ENCODE data around the gene WEE2.

The WEE2 gene

DNA sequence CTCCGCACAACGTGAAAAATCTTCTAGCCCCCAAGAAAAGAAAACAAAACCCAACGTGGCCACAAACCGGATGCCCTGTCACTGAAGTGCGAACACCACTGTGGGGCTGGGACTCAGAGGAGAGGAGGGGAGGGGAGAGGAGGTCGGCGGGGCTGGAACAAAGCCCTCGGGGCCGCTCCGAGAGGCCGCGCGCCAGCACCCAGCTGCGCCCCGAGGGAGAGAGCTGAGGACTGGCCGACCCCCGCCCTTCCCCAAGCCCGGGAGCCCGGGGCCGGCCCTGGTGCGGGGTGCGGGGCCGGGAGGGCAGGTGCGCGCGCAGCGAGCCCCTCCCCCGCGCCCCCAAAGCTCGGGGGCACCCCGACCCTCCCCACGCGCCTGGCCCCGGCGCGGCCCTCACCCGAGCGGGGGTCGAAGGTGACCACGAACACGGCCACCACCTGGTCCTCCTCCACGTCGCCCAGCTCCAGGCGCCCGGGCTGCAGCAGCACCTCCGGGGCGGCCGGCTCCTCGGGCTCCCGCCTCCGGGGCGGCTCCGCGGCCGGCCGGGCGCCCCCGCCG lies 6.6 kb upstream of the WEE2 start:
- TF ChIP-seq, protein P1, sequence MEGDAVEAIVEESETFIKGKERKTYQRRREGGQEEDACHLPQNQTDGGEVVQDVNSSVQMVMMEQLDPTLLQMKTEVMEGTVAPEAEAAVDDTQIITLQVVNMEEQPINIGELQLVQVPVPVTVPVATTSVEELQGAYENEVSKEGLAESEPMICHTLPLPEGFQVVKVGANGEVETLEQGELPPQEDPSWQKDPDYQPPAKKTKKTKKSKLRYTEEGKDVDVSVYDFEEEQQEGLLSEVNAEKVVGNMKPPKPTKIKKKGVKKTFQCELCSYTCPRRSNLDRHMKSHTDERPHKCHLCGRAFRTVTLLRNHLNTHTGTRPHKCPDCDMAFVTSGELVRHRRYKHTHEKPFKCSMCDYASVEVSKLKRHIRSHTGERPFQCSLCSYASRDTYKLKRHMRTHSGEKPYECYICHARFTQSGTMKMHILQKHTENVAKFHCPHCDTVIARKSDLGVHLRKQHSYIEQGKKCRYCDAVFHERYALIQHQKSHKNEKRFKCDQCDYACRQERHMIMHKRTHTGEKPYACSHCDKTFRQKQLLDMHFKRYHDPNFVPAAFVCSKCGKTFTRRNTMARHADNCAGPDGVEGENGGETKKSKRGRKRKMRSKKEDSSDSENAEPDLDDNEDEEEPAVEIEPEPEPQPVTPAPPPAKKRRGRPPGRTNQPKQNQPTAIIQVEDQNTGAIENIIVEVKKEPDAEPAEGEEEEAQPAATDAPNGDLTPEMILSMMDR (IDR thresholded peaks at IDR 0.05; ENCODE audit: insufficient read depth, low read length, missing control alignments) = no peak
- H3K4me3 ChIP-seq (ENCODE audit: low read depth, low read length) = peak overlapping the region; percentile 68
- CTCF ChIA-PET = interaction anchor here (0.9 to 5.5 kb wide), 2 partner anchors 12 to 36 kb away, joined by 4 to 35 read pairs; partner anchors contain the start of gene SSBP1
- POLR2A ChIA-PET = no interaction called here
- no peak for DNase-seq (ENCODE audit: low read depth, low spot score)

DNA sequence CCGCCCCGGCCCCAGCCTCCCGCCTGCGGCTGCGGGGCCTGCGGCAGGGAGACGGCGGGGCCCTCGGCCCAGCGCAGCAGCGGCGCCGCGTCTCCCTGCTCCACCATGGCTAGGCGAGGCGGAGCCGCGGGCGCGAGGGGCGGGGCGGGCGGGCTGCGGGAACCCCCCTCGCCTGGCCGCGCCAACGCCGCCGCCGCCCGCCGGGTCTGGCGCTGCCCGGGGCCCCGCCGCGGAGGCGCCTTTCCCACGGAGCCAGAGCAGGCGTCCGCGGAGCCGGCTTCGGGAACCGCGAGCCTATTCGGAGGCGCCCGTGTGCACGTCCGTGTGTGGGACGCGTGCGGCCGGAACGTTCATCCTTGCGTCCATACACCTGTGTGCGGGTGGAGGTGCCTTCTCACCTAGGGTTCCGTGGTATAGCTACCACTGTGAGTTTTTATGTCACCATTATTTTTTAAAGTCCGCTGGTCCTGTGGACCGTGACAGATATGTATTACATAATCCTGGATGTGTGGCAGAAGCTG lies 6.0 kb upstream of the WEE2 start, which contains the start of gene DENND11:
Gene DENND11, minus strand, starts transcription at position 120 of the 521 bp plus-strand sequence. Its CDS starts 13 bp downstream, at position 107.
- CTCF ChIA-PET = interaction anchor here (0.9 to 5.5 kb wide), 3 partner anchors 36 to 88 kb away, joined by 3 to 35 read pairs (median 3); partner anchors contain the start of genes SSBP1 and TAS2R5
- TF ChIP-seq, protein P1 (IDR thresholded peaks at IDR 0.05; ENCODE audit: insufficient read depth, low read length, missing control alignments) = no peak
- POLR2A ChIA-PET = no interaction called here

DNA sequence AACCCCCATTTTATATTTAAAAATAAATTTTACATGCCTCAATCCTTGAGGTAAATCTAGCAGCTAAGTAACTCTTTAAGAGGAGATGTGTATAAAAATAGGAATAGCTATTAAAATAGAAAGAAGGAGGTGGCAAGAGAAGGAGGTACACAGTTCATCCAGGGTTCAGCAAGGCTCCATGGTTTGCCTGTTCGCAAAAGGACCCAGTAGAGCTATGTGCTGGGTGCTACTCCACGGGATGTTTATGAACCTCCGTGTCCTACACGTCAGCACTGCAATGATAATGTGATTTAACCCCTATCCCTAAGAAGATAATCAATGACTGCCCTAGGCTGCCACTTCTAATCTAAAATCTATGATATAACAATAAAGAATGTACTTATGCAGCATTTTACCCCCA lies 5.3 kb upstream of the WEE2 start:
- ChIA-PET CTCF (interaction anchor here (0.9 to 5.5 kb wide), 3 partner anchors 35 to 87 kb away, joined by 3 to 35 read pairs (median 3); partner anchors contain the start of genes SSBP1 and TAS2R5), POLR2A (no interaction called here)
- no peak for DNase-seq (ENCODE audit: low read depth, low spot score)
- TF ChIP-seq, protein P1 (IDR thresholded peaks at IDR 0.05; ENCODE audit: insufficient read depth, low read length, missing control alignments) = no peak
- no peak overlapping the region for H3K4me3 ChIP-seq (ENCODE audit: low read depth, low read length)

More for the DNA sequence above, 6.0 kb upstream of the WEE2 start, which contains the start of gene DENND11:
- peak within 1 kb of the TSS; percentile 68 for H3K4me3 ChIP-seq (ENCODE audit: low read depth, low read length)
- DNase-seq (ENCODE audit: low read depth, low spot score) = no peak

DNA sequence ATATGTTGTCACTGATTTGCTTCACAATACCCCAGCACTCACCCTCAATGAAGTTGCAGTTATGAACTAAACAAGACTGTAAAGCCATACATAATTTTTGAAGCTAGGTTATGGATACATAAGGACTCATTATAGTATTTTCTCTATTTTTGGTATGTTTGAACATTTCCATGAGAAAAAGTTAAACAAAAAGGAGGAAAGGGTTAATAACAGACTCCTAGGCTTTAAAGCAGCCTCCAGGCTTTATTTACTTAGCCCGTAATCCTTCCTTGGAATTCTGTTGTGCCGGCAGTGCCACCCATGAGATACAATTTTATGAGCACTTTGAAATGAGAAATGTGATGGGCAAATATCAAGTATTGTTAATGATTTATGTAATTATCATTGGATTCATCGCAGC lies 4.0 kb upstream of the WEE2 start:
- CTCF ChIA-PET = interaction anchor here (5.5 kb wide), 1 partner anchor 34 kb away, joined by 35 read pairs; the partner anchor contains the start of gene SSBP1
- POLR2A ChIA-PET = no interaction called here
- TF ChIP-seq, protein P1 (IDR thresholded peaks at IDR 0.05; ENCODE audit: insufficient read depth, low read length, missing control alignments) = no peak
- no peak for DNase-seq (ENCODE audit: low read depth, low spot score)
- no peak overlapping the region for H3K4me3 ChIP-seq (ENCODE audit: low read depth, low read length)

DNA sequence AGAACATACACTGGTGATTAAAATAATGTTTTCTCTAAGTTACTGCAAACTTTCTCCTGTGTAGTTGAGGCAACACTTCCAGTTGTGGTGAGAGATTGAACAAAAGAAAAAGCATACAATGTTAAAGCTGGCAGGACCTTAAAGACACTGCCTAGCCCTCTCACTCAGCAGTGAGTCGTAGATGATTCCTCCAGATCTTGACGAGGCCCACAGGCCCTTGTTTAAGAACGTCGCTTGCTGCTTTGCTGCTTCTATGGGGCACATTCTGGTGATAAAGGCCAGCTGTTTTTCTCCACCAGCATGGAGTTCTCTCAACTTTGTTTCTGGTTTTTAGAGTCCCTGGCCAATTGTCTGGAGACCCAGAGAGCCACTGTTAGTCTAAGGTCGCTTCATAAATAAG lies 3.4 kb upstream of the WEE2 start:
- TF ChIP-seq, protein P1 (IDR thresholded peaks at IDR 0.05; ENCODE audit: insufficient read depth, low read length, missing control alignments) = no peak
- H3K4me3 ChIP-seq (ENCODE audit: low read depth, low read length) = no peak overlapping the region
- no peak for DNase-seq (ENCODE audit: low read depth, low spot score)
- CTCF ChIA-PET = interaction anchor here (0.8 to 5.5 kb wide), 2 partner anchors 11 to 33 kb away, joined by 3 to 35 read pairs; partner anchors contain the start of gene SSBP1
- POLR2A ChIA-PET = no interaction called here
